NCI-H345 (cell line): ENCODE measurements around the gene TMOD3.

Experiments
- DNase-seq: peaks from one replicate; lab custom pipeline; 2025; lab: John Stamatoyannopoulos, UW

Gene TMOD3

DNA sequence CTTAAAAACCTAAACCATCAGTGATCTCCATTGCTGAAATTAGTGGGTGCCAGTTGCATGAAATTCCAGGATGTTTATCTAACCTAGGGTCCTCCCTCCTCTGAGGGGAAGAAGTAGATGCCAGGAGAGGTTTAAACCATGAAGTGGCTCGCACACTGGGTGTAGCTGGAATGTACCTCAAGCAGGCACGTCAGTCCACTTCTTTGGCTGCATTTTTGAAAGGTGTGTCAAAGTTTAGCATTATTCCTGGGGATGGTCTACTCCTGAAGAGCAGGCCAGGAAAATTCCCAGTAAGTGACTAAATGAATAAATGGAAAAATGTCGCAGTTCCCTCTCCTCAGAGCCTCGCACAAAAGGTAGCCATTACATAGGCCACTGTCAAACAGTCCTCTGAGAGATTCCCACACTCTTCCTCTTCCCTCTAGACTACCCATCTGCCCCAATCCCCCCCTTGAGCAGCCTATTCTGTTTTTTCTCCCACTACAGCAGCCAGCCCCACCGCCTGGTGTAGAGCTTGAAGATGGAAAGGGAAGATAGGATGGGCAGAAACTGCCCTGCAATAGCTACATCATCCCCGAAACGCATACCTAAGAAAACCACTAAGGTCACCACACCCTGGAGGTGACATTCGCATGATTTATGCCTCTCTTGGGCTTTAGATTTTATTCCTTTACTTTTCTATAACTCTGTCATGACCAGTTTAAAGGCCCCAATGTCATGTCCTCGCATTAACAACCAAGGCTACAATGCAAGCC, 655 bp upstream of the TMOD3 start:
- no peak for DNase-seq

DNA sequence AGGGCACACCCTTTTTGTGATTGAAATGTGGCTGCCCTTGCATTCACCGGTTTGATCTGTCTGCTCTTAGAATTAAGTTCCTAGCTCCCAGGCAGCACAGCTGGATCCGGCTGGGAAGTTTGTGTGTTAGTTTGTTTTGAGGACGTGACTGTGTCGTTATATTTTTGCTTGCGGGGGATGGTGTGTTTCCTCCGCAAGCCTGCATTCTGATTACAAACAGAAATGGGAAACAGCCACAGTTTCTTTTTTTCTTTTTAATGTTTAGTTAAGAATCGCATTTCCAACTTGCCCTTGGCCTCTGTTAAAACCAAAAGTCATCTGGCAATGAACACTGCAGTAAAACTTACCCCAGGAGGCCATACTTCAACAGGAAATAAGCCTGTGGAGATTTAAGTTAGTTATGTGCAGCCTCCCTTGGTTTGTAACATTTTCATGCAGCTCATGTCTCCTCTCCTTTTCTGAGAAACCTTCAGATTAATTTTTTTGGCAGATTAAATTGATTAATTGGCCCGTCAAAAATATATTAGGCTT, 888 bp downstream of the TMOD3 start:
- DNase-seq = no peak

DNA sequence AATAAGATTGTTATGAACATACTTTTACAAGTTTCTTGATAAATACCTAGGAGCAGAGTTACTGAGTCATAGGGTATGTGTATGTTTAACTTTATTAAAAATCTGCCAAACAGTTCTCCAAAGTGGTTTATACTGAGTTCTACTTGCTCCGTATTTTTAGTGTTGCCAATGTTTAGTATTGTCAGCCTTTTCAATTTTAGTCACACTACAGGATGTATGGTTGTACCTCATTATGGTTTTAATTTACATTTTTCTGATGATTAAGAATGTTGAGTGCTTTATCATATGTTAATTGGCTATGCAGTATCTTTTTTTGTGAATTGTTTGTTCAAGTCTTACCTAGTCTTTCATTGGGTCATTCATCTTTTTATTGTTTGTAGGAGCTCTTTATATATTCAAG, 4.3 kb downstream of the TMOD3 start:
- no peak for DNase-seq

DNA sequence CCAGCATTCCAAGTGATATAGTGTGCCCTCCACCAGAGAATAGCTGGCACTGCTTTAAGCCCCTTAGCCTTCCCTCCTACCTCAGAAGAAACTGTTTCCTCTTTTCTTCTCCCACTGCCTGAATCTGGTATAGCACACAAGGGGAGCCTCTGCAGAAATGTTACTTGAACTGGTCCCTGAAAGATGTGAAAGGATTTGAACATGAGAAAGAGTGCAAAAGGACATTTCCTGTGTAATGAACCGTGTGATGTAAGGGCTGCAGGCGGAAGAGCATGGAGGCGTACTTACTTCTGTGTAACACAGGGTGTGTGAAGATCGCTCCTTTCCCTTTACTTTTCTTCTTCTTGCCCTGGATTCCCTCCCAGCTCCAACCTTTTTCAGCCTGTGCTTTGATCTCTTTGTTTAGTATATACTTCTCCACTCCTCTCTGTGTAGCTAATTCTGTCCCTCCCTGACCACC, 8.4 kb downstream of the TMOD3 start:
- no peak for DNase-seq

DNA sequence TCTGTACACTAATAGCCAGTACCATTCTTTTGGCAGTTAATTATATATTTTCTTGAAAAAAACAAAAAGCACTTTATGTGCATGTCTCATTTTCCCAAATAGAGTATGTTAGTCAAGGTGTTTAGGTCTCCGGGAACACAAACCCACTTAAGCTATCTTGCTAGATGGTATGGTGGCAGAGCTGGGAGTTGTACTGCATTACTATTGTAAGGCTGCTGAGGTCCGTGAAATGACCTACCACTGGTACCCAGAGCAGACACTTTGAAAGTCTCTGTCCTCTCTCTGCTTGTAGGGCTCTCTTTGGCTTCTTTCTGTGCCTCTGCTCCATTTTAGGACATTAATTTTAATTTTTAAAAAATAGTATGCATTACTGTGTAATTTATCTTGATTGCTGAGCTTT, 8.8 kb downstream of the TMOD3 start:
- no peak for DNase-seq

DNA sequence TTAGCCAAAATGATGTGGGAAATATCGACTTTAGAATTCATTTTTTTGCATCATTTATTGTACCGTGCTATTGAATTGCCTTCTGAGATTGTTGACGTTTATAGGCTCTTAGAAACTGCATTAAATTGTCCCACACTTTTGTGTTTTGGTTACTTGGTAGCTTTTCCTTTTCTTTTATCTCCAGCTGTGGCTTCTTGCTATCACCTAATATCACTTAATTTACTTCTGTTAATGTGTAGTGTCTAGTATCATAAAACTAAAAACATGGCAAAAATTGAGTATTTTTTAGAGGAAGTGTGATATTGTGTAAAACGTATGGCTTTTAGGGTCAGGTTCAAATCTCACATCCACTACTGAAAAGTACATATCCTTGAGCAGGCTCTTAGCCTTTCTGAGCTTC, 11.2 kb downstream of the TMOD3 start:
- DNase-seq = no peak

DNA sequence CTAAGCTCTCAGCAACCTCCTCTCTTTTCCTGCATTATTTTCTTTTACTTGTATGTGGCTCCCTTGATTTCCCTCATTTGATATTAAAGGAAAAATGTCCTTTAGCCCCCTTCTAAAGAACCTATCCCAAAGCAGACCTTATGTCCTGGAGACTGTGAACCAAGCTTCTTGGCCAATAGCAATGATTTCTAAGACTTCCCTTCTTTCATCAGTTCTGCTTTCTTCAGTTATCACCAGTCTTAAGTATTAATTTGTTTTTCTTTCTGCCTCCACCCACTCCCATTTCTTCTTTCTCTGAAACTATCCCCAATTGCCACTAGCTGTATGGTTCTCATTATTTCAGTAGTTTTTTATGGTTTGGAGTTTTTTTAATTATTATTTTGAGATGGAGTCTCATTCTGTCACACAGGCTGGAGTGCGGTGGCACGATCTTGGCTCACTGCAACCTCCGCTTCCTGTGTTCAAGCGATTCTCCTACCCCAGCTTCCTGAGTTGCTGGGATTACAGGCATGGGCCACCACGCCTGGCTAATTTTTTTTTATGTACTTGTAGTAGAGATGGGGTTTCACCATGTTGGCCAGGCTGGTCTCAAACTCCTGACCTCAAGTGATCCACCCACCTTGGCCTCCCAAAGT, 12.1 kb downstream of the TMOD3 start:
- DNase-seq = no peak

DNA sequence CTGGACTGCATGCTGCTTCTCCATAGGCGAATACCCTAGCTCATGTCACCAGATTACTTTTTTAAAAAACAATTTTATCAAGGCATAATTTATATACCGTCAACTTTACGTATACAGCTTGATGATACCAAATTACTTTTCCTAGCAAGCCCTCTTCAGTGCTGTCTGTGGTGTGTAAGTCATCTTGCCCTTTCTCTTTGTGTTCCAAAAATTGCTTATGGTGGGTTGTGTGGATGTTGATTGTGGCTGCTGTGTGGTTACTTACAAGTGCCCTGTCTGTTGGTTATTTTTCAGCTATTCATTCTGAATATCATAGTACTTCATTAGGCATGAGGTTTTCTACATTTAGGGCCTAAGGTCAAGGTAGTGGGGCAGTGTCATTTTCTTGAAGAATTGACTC, 12.8 kb downstream of the TMOD3 start:
- DNase-seq = no peak

DNA sequence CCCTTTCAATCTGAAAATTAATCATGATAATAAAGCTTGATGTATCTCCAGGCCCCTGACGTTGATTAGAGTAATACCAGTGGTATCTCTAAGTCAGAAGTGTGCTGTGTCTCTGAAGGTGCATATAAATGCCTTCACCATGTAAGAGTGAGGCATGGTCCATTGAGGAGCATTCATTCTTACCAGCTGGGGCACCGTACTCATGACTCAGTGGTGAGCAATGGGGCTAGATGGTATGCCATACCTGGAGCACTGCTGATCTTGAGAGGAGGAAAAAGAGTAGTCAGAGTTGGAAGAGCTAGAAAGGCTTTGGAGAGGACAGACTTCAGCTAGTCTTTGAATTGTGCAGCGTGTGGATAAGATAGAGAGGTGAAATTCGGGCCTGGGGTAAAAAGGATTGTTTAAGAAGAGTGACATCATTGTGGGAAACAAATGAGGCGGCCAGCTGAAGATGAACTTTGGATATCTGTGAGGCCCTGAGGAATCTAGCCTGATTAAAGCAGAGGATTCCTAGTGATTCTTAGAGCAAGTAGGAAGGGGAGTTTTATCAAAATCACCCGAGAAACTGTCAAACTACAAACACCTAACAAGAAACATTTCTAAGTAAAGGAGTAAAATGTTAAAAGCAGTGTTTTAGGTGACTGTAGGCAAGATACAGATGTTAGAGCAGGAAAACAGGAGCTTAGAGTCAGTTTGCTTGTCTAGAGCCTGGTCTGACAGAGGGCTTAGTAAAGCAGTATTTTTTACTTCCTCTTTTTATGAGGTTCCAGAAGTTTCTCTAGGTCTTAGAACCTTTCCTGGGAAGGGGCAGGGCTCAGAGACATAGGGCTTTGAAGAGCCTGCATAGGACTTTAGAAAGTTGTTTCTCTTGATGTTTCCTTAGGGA, 13.6 kb downstream of the TMOD3 start:
- DNase-seq = no peak

DNA sequence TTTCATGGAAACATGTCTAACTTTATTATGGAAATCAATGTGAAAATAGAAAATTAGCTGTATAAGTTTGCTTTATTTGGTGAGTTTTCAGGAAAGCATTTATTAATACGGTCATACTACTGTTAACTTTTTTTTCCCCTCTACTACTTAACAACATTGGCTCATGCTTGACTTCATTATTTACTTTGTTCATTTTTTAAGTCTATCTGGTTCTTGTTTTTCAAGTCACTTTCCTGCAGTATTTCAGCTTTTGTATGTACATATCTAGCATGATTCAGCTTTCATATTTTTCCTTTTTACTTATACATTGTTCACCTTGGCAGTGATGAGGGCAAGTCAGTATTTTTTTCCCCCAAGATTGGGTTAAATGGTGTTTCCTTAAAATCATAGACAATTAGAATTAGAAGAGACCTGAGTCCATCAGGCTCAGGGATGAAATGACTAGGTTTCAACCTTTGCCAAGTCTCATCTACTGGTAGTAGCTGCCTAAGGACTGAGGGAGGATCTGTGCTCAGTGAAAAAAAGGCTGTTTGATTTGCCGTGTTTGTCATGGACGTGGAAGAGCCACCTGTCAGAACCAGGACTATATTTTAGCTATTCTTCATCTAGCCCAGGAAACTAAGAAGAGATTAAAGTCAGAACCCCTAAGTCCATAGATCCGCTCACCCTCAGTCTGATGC, 15.4 kb downstream of the TMOD3 start:
- no peak for DNase-seq

DNA sequence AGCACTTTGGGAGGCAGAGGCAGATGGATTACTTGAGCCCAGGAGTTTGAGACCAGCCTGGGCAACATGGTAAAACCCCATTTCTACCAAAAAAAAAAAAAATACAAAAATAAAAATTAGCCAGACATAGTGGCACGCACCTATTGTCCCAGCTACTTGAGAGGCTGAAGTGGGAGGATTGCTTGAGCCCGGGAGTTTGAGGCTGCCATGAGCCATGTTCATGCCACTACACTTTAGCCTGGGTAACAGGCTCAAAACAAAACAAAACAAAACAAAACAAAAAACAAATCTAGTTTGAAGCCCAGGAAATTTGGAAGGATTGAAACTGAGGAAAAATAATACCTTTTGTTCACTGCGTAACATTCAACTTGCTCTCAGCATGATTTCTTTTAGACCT, 16.6 kb downstream of the TMOD3 start:
- no peak for DNase-seq

DNA sequence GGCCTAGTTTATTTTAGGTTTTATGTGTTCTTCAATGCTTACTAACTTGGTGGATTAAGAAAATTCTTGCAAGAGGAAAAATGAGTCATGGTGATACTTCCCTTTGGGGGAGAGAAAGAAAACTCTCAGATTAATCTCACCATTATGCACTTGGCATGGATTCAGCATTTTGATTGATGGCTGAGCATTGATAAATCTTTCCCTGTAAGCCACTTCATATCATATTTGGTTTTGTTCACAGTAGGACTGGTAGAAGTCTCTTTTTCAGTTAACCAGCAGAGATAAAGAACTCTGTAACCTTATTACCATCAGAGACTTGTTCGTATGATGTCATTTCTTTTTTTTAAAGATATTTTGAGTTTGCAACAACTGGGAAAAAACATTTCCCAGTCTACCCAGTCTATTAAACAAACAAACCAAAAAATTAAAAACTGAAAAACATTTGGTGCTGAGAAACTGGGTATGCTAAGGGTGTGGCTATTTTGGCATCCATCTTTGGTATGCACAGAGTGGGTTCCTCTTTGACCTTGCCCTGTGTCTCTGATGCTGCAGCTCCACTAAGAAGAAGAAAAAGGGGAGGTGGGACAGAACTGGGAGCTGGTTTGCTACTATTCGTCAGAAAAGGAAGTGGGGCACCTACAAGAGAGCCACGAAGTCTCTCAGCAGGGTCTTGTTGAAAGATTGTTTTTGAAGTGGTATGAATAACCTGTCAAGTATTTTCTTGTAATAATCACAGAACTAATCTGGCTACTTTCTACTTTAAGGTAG, 17.2 kb downstream of the TMOD3 start:
- DNase-seq = no peak

DNA sequence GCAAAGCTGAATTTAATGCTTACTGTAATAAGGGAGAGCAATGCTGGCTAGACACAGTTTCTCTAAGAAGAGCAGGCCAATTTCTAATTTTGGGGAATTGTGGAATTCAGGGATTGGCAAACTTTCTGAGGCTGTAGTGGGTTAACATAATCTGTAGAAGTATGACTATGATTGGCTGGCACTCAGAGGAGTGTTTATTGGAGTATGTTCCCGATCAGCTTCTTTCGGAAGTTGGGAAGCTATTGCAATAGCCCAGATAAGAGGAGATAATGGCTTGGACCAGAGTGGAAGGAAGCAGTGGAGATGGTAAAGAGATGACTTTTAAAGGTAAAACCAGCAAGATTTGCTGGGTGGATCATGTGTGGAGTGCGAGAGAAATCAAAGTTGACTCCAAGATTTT, 19.4 kb downstream of the TMOD3 start:
- no peak for DNase-seq

DNA sequence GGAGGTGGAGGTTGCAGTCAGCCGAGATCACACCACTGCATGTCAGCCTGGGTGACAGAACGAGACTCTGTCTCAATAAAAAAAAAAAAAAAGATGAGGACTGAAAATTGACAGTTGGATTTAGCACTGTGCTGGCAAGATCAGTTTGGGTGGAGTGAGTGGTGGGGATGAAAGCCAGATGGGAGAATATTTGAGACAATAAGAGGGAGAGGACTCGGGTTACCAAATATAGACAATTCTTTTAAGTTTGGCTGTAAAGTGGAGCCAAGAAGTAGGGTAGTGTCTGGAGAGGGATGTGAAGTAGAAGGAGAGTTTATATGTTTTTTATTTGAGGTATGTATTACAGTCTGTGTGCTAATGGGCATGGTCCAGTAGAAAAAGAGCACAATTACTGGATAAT, 20.4 kb downstream of the TMOD3 start:
- no peak for DNase-seq

DNA sequence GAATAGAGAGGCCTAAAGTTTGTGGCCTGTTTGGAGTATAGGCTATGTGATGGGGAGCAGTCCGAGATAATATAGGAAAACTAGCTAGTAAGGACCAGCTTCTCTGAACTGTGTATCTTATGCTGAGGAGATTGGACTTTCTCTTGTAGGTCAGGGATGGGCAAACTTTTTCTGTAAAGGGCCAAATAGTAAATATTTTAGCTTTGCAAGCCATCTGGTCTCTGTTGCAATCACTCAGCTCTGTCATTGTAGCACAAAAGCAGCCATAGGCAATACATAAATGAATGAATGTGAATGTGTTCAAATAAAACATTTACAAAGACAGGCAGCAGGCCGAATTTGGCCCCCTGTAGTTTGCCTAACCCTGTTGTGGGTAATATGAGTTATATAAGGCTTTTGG, 24.5 kb downstream of the TMOD3 start:
- DNase-seq = no peak

DNA sequence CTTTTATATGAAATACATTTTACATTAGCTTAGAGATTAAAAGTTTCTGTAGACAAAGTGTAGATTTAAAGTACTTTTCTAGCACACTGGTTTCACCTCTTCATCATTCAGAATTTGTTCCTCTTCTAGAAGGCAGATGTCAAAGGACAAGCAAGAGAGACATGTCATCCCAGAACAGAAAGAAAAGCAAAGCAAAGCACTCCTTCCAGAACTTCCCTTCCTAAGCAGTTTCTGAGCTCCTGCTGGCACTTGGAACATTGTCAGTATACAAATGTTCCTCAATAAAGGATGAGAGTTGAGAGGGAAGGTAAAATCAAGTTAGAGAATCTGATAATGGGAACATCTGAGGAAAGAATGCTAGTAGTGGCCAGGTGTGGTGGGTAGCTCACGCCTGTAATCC, 26.2 kb downstream of the TMOD3 start:
- no peak for DNase-seq

DNA sequence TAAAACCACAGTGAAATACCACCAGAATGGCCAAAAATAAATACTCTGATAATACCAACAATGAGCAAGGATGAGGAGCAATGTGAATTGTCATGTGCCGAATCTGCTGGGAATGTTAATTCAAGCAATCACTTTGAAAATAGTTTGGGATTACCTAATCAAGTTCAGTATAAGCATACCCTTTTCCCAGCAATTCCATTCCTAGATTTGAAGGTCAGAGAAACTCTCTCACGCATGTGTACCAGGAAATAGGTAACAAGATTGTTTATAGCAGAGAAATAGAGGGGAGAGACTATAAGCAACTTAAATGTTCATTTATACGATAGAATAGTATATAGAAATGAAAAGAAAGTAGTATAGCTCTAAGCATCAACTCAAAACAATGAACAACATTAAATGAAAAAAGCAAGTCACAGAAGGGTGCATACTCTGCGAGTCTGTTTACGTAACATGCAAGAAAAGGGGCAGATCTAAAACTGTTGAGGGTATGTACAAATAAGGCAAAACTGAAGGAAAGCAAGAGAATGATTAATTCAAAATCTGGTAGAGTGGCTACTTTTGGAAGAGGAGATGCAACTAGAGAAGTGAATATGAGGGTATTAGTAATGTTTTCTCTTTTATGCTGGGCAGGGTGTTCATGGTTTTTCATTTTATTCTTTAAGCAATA, 27.4 kb downstream of the TMOD3 start:
- no peak for DNase-seq

DNA sequence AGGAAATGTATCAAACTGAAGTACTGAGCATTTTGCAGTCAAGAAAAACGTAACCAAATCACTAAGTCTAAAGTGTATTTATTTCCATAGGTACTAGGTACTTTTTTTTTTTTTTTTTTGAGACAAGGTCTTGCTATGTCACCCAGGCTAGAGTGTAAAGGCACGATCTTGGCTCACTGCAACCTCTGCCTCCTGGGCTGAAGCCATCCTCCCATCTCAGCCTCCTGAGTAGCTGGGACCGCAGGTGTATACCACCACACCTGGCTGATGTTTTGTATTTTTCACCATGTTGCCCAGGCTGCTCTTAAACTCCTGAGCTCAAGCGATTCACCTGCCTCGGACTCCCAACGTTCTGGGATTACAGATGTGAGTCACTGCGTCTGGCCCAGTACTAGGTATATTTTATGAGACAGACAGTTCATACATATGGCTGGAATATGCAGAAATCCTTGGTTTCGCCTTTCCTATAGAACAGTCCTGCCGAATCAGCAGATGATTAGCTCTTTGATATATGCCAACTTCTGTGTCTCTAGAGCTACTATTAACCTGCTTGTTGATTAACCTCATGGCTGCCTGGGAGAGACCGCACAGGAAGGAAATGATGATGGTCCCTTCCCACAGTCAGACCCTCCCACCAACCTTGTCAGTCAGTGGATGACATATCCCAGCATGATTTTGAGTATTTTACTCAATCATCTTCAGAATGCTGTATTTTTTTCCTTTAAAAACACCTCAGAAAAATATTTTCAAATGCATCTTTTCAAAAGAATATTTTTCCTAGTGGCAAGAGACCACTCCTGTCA, 32.3 kb downstream of the TMOD3 start:
- DNase-seq = no peak

DNA sequence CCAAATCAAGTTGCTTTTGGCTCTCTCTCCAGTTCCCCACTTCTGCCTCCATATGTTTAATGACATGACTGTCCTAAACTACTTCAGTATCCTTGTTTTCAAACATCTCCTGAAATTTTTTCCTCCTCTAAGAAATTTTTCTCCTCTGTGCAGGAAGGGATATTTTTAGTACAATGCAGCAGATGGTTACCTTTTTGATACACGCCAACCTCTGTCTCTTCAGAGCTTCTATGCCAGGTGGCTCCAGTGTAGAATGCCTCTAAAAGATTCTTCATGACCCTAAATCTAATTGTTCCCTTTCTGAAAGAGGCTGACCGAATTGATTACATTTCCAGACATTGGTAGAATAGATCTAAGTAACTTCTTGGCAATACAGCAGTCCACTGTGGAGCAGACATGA, 33.7 kb downstream of the TMOD3 start:
- DNase-seq = no peak
